HG03432 (cell line): ENCODE measurements around the gene GAGE13.
"Not testable (repeated sequence)": the region's sequence is repeated elsewhere in the genome, so short reads cannot be mapped to it uniquely, and the experiment has no call there.

Source experiments
- ATAC-seq: cut with Tn5 transposase; IDR thresholded peaks from one replicate; pipeline ENCODE4 v1.9.1; 2021; ENCODE audit warnings: mild to moderate bottlenecking, moderate library complexity; ENCODE audit not compliant: unreplicated experiment

The GAGE13 gene

GRCh38 chrX:49330421-49330820, 961 bp upstream of the GAGE13 start:
- ATAC-seq, result not testable (repeated sequence)

GRCh38 chrX:49331841-49332240, 459 bp downstream of the GAGE13 start:
- ATAC-seq, result not testable (repeated sequence)

GRCh38 chrX:49341449-49341848, 10.1 kb downstream of the GAGE13 start:
- ATAC-seq, result not testable (repeated sequence)

- not testable (repeated sequence) for ATAC-seq
Observed at GRCh38 chrX:49344496-49345175, 13.3 kb downstream of the GAGE13 start.

- not testable (repeated sequence) for ATAC-seq
Observed at GRCh38 chrX:49345402-49345801, 14.0 kb downstream of the GAGE13 start.

- not testable (repeated sequence) for ATAC-seq
Observed at GRCh38 chrX:49346150-49346549, 14.8 kb downstream of the GAGE13 start.
